HEK293 (cell line): Measurements from ENCODE around the gene CISD1.

Experiments
- BCL11B ChIP-seq: fragments of 450-650 bp; formaldehyde crosslinking; IDR thresholded peaks from 2 replicates; pipeline ENCODE4 v1.5.1; 2016; ENCODE audit warnings: low read depth, missing biosample characterization, missing genetic modification characterization
- OVOL3 ChIP-seq: fragments of 450-650 bp; formaldehyde crosslinking; IDR thresholded peaks from 2 replicates; pipeline ENCODE4 v1.5.1; 2016; ENCODE audit warnings: missing biosample characterization, missing genetic modification characterization
- SP7 ChIP-seq: fragments of 450-650 bp; formaldehyde crosslinking; IDR thresholded peaks from 2 replicates; pipeline ENCODE4 v1.5.1; 2016; ENCODE audit warnings: missing biosample characterization, missing genetic modification characterization
- ZBTB7A ChIP-seq: fragments of 450-650 bp; formaldehyde crosslinking; IDR thresholded peaks from 2 replicates; pipeline ENCODE4 v1.5.1; 2016; ENCODE audit warnings: low read depth, missing biosample characterization, missing genetic modification characterization
- ZNF133 ChIP-seq: fragments of 450-650 bp; formaldehyde crosslinking; IDR thresholded peaks from 2 replicates; pipeline ENCODE4 v1.5.1; 2016; ENCODE audit warnings: missing biosample characterization, missing genetic modification characterization
- ZNF140 ChIP-seq: fragments of 450-650 bp; formaldehyde crosslinking; IDR thresholded peaks from 2 replicates; pipeline ENCODE4 v1.5.1; 2016; ENCODE audit warnings: missing biosample characterization, missing genetic modification characterization
- ZNF184 ChIP-seq: fragments of 450-650 bp; IDR thresholded peaks from 2 replicates; pipeline ENCODE4 v1.5.1; 2018; ENCODE audit warnings: missing biosample characterization, mild to moderate bottlenecking, missing genetic modification characterization
- ZNF473 ChIP-seq: fragments of 450-650 bp; formaldehyde crosslinking; IDR thresholded peaks from 2 replicates; pipeline ENCODE4 v1.5.1; 2017; ENCODE audit warnings: missing biosample characterization, missing genetic modification characterization
- ZNF621 ChIP-seq: fragments of 450-650 bp; formaldehyde crosslinking; IDR thresholded peaks from 2 replicates; pipeline ENCODE4 v1.5.1; 2017; ENCODE audit warnings: missing biosample characterization, missing genetic modification characterization
- ZNF654 ChIP-seq: fragments of 450-650 bp; formaldehyde crosslinking; IDR thresholded peaks from 2 replicates; pipeline ENCODE4 v1.5.1; 2016; ENCODE audit warnings: low read depth, missing biosample characterization, missing genetic modification characterization
- TF ChIP-seq, protein P1 (sequence below): fragments of 450-650 bp; formaldehyde crosslinking; IDR thresholded peaks from 2 replicates; pipeline ENCODE4 v1.5.1; 2016; ENCODE audit warnings: missing biosample characterization, missing genetic modification characterization
- TF ChIP-seq, protein P2 (sequence below): fragments of 450-650 bp; IDR thresholded peaks from 2 replicates; pipeline ENCODE4 v1.5.1; 2018; ENCODE audit warnings: missing biosample characterization, missing genetic modification characterization
- TF ChIP-seq, protein P3 (sequence below): fragments of 450-650 bp; formaldehyde crosslinking; conservative IDR thresholded peaks from 2 replicates; pipeline ENCODE4 v1.5.1; 2016; ENCODE audit warnings: low read depth, missing biosample characterization, missing genetic modification characterization
- TF ChIP-seq, protein P4 (sequence below): fragments of 450-650 bp; formaldehyde crosslinking; IDR thresholded peaks from 2 replicates; pipeline ENCODE4 v1.5.1; 2016; ENCODE audit warnings: missing biosample characterization, missing genetic modification characterization
- TF ChIP-seq, protein P5 (sequence below): fragments of 450-650 bp; formaldehyde crosslinking; IDR thresholded peaks from 2 replicates; pipeline ENCODE4 v1.5.1; 2016; ENCODE audit warnings: missing biosample characterization, missing genetic modification characterization
- TF ChIP-seq, protein P6 (sequence below): fragments of 450-650 bp; formaldehyde crosslinking; IDR thresholded peaks from 2 replicates; pipeline ENCODE4 v1.5.1; 2017; ENCODE audit warnings: missing biosample characterization, missing genetic modification characterization
- TF ChIP-seq, protein P7 (sequence below): fragments of 450-650 bp; formaldehyde crosslinking; IDR thresholded peaks from 2 replicates; pipeline ENCODE4 v1.5.1; 2016; ENCODE audit warnings: missing biosample characterization, missing genetic modification characterization
- TF ChIP-seq, protein P8 (sequence below): fragments of 450-650 bp; formaldehyde crosslinking; IDR thresholded peaks from 2 replicates; pipeline ENCODE4 v1.5.1; 2017; ENCODE audit warnings: missing biosample characterization, missing genetic modification characterization
- TF ChIP-seq, protein P9 (sequence below): fragments of 450-650 bp; formaldehyde crosslinking; IDR thresholded peaks from 2 replicates; pipeline ENCODE4 v1.5.1; 2016; ENCODE audit warnings: missing biosample characterization, missing genetic modification characterization, borderline replicate concordance

The CISD1 gene

DNA sequence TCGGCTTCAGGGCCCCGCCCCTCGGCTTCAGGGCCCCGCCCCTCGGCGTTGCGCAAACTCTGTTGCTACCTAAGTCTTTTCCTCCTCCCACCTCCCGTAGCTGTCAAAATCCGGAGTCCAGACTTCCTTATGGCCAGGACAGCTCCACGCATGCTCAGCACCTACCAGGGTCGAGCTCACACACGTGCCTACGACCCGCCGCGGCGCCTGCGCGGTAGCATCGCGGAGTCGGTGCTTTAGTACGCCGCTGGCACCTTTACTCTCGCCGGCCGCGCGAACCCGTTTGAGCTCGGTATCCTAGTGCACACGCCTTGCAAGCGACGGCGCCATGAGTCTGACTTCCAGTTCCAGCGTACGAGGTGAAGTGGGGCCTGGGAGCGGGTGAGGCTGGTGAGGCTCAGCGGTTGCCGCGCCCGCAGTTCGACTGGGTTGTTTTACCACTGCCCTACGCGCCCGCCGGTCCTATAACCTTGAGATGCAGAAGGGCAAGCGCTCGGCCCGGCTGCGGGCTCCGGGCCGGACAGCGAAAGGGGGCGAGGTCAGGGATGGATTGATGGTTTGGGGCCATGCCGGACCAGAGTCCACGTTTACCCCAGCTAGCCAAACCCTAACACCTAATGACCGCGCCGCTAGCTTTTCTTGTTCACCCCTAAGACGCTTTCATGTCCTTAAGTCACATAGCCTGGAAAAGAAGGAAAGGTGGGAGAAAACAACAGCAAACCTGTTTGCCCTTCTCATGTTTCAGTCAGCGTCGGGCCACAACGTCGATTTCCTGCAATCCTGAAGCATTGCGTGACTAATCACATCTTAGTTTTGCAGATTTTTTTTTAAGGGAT lies at the start of gene CISD1 (continued):
- TF ChIP-seq, protein P1, sequence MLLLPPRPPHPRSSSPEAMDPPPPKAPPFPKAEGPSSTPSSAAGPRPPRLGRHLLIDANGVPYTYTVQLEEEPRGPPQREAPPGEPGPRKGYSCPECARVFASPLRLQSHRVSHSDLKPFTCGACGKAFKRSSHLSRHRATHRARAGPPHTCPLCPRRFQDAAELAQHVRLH (tag by site-specific recombination): peak; percentile 97
- TF ChIP-seq, protein P2, sequence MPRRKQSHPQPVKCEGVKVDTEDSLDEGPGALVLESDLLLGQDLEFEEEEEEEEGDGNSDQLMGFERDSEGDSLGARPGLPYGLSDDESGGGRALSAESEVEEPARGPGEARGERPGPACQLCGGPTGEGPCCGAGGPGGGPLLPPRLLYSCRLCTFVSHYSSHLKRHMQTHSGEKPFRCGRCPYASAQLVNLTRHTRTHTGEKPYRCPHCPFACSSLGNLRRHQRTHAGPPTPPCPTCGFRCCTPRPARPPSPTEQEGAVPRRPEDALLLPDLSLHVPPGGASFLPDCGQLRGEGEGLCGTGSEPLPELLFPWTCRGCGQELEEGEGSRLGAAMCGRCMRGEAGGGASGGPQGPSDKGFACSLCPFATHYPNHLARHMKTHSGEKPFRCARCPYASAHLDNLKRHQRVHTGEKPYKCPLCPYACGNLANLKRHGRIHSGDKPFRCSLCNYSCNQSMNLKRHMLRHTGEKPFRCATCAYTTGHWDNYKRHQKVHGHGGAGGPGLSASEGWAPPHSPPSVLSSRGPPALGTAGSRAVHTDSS (tag by site-specific recombination): no peak
- no peak for TF ChIP-seq ZNF133 (tag by site-specific recombination)
- 0 out of 2 replicates have a peak, but pooled peaks have one; percentile 35 for TF ChIP-seq ZBTB7A
- TF ChIP-seq, protein P3, sequence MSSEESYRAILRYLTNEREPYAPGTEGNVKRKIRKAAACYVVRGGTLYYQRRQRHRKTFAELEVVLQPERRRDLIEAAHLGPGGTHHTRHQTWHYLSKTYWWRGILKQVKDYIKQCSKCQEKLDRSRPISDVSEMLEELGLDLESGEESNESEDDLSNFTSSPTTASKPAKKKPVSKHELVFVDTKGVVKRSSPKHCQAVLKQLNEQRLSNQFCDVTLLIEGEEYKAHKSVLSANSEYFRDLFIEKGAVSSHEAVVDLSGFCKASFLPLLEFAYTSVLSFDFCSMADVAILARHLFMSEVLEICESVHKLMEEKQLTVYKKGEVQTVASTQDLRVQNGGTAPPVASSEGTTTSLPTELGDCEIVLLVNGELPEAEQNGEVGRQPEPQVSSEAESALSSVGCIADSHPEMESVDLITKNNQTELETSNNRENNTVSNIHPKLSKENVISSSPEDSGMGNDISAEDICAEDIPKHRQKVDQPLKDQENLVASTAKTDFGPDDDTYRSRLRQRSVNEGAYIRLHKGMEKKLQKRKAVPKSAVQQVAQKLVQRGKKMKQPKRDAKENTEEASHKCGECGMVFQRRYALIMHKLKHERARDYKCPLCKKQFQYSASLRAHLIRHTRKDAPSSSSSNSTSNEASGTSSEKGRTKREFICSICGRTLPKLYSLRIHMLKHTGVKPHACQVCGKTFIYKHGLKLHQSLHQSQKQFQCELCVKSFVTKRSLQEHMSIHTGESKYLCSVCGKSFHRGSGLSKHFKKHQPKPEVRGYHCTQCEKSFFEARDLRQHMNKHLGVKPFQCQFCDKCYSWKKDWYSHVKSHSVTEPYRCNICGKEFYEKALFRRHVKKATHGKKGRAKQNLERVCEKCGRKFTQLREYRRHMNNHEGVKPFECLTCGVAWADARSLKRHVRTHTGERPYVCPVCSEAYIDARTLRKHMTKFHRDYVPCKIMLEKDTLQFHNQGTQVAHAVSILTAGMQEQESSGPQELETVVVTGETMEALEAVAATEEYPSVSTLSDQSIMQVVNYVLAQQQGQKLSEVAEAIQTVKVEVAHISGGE (tag by site-specific recombination): no peak; the same call in 1 of the 2 replicates
- TF ChIP-seq ZNF654 (tag by site-specific recombination): no peak
- TF ChIP-seq, protein P4, sequence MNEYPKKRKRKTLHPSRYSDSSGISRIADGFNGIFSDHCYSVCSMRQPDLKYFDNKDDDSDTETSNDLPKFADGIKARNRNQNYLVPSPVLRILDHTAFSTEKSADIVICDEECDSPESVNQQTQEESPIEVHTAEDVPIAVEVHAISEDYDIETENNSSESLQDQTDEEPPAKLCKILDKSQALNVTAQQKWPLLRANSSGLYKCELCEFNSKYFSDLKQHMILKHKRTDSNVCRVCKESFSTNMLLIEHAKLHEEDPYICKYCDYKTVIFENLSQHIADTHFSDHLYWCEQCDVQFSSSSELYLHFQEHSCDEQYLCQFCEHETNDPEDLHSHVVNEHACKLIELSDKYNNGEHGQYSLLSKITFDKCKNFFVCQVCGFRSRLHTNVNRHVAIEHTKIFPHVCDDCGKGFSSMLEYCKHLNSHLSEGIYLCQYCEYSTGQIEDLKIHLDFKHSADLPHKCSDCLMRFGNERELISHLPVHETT (tag by site-specific recombination): no peak
- TF ChIP-seq, protein P5, sequence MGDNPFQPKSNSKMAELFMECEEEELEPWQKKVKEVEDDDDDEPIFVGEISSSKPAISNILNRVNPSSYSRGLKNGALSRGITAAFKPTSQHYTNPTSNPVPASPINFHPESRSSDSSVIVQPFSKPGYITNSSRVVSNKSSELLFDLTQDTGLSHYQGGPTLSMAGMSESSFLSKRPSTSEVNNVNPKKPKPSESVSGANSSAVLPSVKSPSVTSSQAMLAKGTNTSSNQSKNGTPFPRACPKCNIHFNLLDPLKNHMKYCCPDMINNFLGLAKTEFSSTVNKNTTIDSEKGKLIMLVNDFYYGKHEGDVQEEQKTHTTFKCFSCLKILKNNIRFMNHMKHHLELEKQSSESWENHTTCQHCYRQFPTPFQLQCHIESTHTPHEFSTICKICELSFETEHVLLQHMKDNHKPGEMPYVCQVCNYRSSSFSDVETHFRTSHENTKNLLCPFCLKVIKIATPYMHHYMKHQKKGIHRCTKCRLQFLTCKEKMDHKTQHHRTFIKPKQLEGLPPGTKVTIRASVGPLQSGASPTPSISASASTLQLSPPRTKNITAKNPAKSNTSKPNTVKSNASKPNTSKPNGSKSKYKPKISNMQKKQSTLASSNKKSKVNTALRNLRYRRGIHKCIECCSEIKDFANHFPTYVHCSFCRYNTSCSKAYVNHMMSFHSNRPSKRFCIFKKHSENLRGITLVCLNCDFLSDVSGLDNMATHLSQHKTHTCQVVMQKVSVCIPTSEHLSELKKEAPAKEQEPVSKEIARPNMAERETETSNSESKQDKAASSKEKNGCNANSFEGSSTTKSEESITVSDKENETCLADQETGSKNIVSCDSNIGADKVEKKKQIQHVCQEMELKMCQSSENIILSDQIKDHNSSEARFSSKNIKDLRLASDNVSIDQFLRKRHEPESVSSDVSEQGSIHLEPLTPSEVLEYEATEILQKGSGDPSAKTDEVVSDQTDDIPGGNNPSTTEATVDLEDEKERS (tag by site-specific recombination): no peak
- TF ChIP-seq, protein P6, sequence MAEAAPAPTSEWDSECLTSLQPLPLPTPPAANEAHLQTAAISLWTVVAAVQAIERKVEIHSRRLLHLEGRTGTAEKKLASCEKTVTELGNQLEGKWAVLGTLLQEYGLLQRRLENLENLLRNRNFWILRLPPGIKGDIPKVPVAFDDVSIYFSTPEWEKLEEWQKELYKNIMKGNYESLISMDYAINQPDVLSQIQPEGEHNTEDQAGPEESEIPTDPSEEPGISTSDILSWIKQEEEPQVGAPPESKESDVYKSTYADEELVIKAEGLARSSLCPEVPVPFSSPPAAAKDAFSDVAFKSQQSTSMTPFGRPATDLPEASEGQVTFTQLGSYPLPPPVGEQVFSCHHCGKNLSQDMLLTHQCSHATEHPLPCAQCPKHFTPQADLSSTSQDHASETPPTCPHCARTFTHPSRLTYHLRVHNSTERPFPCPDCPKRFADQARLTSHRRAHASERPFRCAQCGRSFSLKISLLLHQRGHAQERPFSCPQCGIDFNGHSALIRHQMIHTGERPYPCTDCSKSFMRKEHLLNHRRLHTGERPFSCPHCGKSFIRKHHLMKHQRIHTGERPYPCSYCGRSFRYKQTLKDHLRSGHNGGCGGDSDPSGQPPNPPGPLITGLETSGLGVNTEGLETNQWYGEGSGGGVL (tag by site-specific recombination): 0 out of 2 replicates have a peak, but pooled peaks have one; percentile 30
- no peak for TF ChIP-seq ZNF184
- TF ChIP-seq, protein P7, sequence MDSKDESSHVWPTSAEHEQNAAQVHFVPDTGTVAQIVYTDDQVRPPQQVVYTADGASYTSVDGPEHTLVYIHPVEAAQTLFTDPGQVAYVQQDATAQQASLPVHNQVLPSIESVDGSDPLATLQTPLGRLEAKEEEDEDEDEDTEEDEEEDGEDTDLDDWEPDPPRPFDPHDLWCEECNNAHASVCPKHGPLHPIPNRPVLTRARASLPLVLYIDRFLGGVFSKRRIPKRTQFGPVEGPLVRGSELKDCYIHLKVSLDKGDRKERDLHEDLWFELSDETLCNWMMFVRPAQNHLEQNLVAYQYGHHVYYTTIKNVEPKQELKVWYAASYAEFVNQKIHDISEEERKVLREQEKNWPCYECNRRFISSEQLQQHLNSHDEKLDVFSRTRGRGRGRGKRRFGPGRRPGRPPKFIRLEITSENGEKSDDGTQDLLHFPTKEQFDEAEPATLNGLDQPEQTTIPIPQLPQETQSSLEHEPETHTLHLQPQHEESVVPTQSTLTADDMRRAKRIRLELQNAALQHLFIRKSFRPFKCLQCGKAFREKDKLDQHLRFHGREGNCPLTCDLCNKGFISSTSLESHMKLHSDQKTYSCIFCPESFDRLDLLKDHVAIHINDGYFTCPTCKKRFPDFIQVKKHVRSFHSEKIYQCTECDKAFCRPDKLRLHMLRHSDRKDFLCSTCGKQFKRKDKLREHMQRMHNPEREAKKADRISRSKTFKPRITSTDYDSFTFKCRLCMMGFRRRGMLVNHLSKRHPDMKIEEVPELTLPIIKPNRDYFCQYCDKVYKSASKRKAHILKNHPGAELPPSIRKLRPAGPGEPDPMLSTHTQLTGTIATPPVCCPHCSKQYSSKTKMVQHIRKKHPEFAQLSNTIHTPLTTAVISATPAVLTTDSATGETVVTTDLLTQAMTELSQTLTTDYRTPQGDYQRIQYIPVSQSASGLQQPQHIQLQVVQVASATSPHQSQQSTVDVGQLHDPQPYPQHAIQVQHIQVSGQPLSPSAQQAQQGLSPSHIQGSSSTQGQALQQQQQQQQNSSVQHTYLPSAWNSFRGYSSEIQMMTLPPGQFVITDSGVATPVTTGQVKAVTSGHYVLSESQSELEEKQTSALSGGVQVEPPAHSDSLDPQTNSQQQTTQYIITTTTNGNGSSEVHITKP (tag by site-specific recombination): no peak
- no peak for TF ChIP-seq ZNF140
- TF ChIP-seq SP7 (tag by site-specific recombination): peak; percentile 46; the same call in 1 of the 2 replicates
- TF ChIP-seq BCL11B (tag by site-specific recombination): peak; percentile 76; the same call in 1 of the 2 replicates
- TF ChIP-seq ZNF621: no peak
- TF ChIP-seq, protein P8, sequence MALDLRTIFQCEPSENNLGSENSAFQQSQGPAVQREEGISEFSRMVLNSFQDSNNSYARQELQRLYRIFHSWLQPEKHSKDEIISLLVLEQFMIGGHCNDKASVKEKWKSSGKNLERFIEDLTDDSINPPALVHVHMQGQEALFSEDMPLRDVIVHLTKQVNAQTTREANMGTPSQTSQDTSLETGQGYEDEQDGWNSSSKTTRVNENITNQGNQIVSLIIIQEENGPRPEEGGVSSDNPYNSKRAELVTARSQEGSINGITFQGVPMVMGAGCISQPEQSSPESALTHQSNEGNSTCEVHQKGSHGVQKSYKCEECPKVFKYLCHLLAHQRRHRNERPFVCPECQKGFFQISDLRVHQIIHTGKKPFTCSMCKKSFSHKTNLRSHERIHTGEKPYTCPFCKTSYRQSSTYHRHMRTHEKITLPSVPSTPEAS (tag by site-specific recombination): 0 out of 2 replicates have a peak, but pooled peaks have one; percentile 30
- TF ChIP-seq OVOL3 (tag by site-specific recombination): no peak
- TF ChIP-seq, protein P9, sequence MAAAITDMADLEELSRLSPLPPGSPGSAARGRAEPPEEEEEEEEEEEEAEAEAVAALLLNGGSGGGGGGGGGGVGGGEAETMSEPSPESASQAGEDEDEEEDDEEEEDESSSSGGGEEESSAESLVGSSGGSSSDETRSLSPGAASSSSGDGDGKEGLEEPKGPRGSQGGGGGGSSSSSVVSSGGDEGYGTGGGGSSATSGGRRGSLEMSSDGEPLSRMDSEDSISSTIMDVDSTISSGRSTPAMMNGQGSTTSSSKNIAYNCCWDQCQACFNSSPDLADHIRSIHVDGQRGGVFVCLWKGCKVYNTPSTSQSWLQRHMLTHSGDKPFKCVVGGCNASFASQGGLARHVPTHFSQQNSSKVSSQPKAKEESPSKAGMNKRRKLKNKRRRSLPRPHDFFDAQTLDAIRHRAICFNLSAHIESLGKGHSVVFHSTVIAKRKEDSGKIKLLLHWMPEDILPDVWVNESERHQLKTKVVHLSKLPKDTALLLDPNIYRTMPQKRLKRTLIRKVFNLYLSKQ (tag by site-specific recombination): no peak
- no peak for TF ChIP-seq ZNF473 (tag by site-specific recombination)
